ENCODE measurements around the gene SCN1A.

SCN1A gene

GRCh38 chr2:166017208-166017607 lies 110.6 kb downstream of the SCN1A start:
- no peaks in the 10 kb centered on the region for H3K9me3 ChIP-seq
- no peak for TF ChIP-seq CTCF (IDR thresholded peaks at IDR 0.05)
- H3K4me3 ChIP-seq (ENCODE audit: low read depth in 1 of 2, low read length in 1 of 2), result no peak overlapping the region
- no peak overlapping the region for H3K27ac ChIP-seq
- no peaks in the 10 kb centered on the region for H3K4me1 ChIP-seq (ENCODE audit: control insufficient read depth in 1 of 2, insufficient read depth in 1 of 2, low read depth in 1 of 2, low read length in 1 of 2)
- no peaks in the 10 kb centered on the region for H3K27me3 ChIP-seq
- H3K36me3 ChIP-seq, result no peaks in the 10 kb centered on the region

GRCh38 chr2:166013878-166014277 lies 113.9 kb downstream of the SCN1A start:
- H3K9me3 ChIP-seq, result no peaks in the 10 kb centered on the region
- H3K36me3 ChIP-seq, result no peaks in the 10 kb centered on the region
- no peak for TF ChIP-seq CTCF (IDR thresholded peaks at IDR 0.05)
- no peak overlapping the region for H3K4me3 ChIP-seq (ENCODE audit: low read depth in 1 of 2, low read length in 1 of 2)
- no peak overlapping the region for H3K27ac ChIP-seq
- H3K27me3 ChIP-seq, result no peaks in the 10 kb centered on the region
- no peaks in the 10 kb centered on the region for H3K4me1 ChIP-seq (ENCODE audit: control insufficient read depth in 1 of 2, insufficient read depth in 1 of 2, low read depth in 1 of 2, low read length in 1 of 2)

- Histone ChIP-seq H3K4me1 (ENCODE audit: control insufficient read depth in 1 of 2, insufficient read depth in 1 of 2, low read depth in 1 of 2, low read length in 1 of 2) (no peaks in the 10 kb centered on the region), H3K9me3 (no peaks in the 10 kb centered on the region), H3K27ac (no peak overlapping the region), H3K27me3 (no peaks in the 10 kb centered on the region), H3K36me3 (no peaks in the 10 kb centered on the region), H3K4me3 (ENCODE audit: low read depth in 1 of 2, low read length in 1 of 2) (no peak overlapping the region)
- TF ChIP-seq CTCF (IDR thresholded peaks at IDR 0.05), result no peak
Measured at GRCh38 chr2:166011660-166012059, 116.2 kb downstream of the SCN1A start.

- Histone ChIP-seq H3K27ac (no peak overlapping the region), H3K9me3 (no peaks in the 10 kb centered on the region), H3K4me1 (ENCODE audit: control insufficient read depth in 1 of 2, insufficient read depth in 1 of 2, low read depth in 1 of 2, low read length in 1 of 2) (no peaks in the 10 kb centered on the region), H3K27me3 (no peaks in the 10 kb centered on the region), H3K4me3 (ENCODE audit: low read depth in 1 of 2, low read length in 1 of 2) (no peak overlapping the region), H3K36me3 (no peaks in the 10 kb centered on the region)
- TF ChIP-seq CTCF (IDR thresholded peaks at IDR 0.05), result no peak
Measured at GRCh38 chr2:166000401-166000800, 127.4 kb downstream of the SCN1A start.

- Histone ChIP-seq H3K36me3 (no peaks in the 10 kb centered on the region), H3K4me3 (ENCODE audit: low read depth in 1 of 2, low read length in 1 of 2) (no peak overlapping the region), H3K9me3 (no peaks in the 10 kb centered on the region), H3K27ac (no peak overlapping the region), H3K4me1 (ENCODE audit: control insufficient read depth in 1 of 2, insufficient read depth in 1 of 2, low read depth in 1 of 2, low read length in 1 of 2) (no peaks in the 10 kb centered on the region), H3K27me3 (no peaks in the 10 kb centered on the region)
- TF ChIP-seq CTCF (IDR thresholded peaks at IDR 0.05), result no peak
Measured at GRCh38 chr2:165990846-165991245, 137.0 kb downstream of the SCN1A start.

- H3K36me3 ChIP-seq, result no peaks in the 10 kb centered on the region
- no peak overlapping the region for H3K27ac ChIP-seq
- no peaks in the 10 kb centered on the region for H3K9me3 ChIP-seq
- no peak overlapping the region for H3K4me3 ChIP-seq (ENCODE audit: low read depth in 1 of 2, low read length in 1 of 2)
- no peaks in the 10 kb centered on the region for H3K4me1 ChIP-seq (ENCODE audit: control insufficient read depth in 1 of 2, insufficient read depth in 1 of 2, low read depth in 1 of 2, low read length in 1 of 2)
- no peaks in the 10 kb centered on the region for H3K27me3 ChIP-seq
- no peak for TF ChIP-seq CTCF (IDR thresholded peaks at IDR 0.05)
Measured at GRCh38 chr2:165989851-165990250, 138.0 kb downstream of the SCN1A start.
